IMR-90 (cell line): Measurements from ENCODE around the gene TBC1D17. TPM values are rescaled to one million over a fixed set of nuclear protein-coding genes. Genes with fewer than 3 reads are reported as not detected.
A peak's percentile ranks its signal among the peaks of the same experiment; 100 is the strongest.

ENCODE experiments used
- ATAC-seq: fragments of 200-7000 bp; cut with Tn5 transposase; 2 replicates; pipeline ENCODE4 v1.9.1; 2020; ENCODE audit warnings: low read depth, mild to moderate bottlenecking, moderate library complexity
- BruUV-seq: library from RNA; stranded (reverse); fragments of 400-500 nt; replicated peaks from 2 replicates; lab custom pipeline; 2021; lab: Mats Ljungman, UMichigan
- CTCF ChIA-PET: fragments of 300-600 bp; formaldehyde crosslinking; extraction: SDS; loops from one replicate; lab custom pipeline; 2021; ENCODE audit warnings: antibody characterized with exemption; lab: Yijun Ruan, JAX
- POLR2A ChIA-PET: fragments of 300-600 bp; sonication (Branson Sonifier 250); formaldehyde crosslinking; loops from one replicate; lab custom pipeline; 2022; ENCODE audit warnings: antibody characterized with exemption; ENCODE audit not compliant: unreplicated experiment; lab: Charles Lee
- DNase-seq: peaks from one replicate; pipeline ENCODE4 v3.0.0; 2013
- H2AFZ ChIP-seq: replicated peaks from 2 replicates; pipeline ENCODE3; 2013; ENCODE audit warnings: low read length, mild to moderate bottlenecking; ENCODE audit not compliant: poor library complexity
- H2AK5ac ChIP-seq: 2 replicates; pipeline ENCODE4 v1.6.1; 2013; ENCODE audit warnings: low read depth, low read length, inconsistent platforms
- H2AK9ac ChIP-seq: replicated peaks from 2 replicates; pipeline ENCODE3; 2013; ENCODE audit warnings: mild to moderate bottlenecking, low read depth, low read length, moderate library complexity; ENCODE audit not compliant: poor library complexity
- H2BK120ac ChIP-seq: 2 replicates; pipeline ENCODE4 v1.6.1; 2013; ENCODE audit warnings: low read depth, low read length, inconsistent platforms
- H2BK15ac ChIP-seq: 3 replicates; pipeline ENCODE4 v1.6.1; 2013; ENCODE audit warnings: low read depth, low read length, inconsistent platforms
- H2BK20ac ChIP-seq: 2 replicates; pipeline ENCODE4 v1.6.1; 2013; ENCODE audit warnings: low read depth, mild to moderate bottlenecking, inconsistent platforms, low read length, moderate library complexity
- H2BK5ac ChIP-seq: 2 replicates; pipeline ENCODE4 v1.6.1; 2013; ENCODE audit warnings: mild to moderate bottlenecking, low read depth, low read length, inconsistent platforms; ENCODE audit not compliant: poor library complexity, severe bottlenecking
- H3K14ac ChIP-seq: replicated peaks from 2 replicates; pipeline ENCODE4 v1.6.1; 2013; ENCODE audit warnings: low read depth, low read length, inconsistent platforms
- H3K18ac ChIP-seq: 2 replicates; pipeline ENCODE4 v1.6.1; 2013; ENCODE audit warnings: low read depth, low read length, control low read depth
- H3K23ac ChIP-seq: 2 replicates; pipeline ENCODE4 v1.6.1; 2013; ENCODE audit warnings: low read depth, low read length, inconsistent platforms
- H3K27ac ChIP-seq: 2 replicates; pipeline ENCODE4 v1.5.1; 2013; ENCODE audit warnings: mild to moderate bottlenecking, control low read depth, low read length; ENCODE audit not compliant: insufficient read depth
- H3K27me3 ChIP-seq: 2 replicates; pipeline ENCODE4 v1.6.1; 2013; ENCODE audit warnings: low read length; ENCODE audit not compliant: control insufficient read depth, insufficient read depth
- H3K36me3 ChIP-seq: 2 replicates; pipeline ENCODE4 v1.6.1; 2013; ENCODE audit warnings: low read length, mixed read lengths; ENCODE audit not compliant: control insufficient read depth, insufficient read depth
- H3K4ac ChIP-seq: 2 replicates; pipeline ENCODE4 v1.6.1; 2013; ENCODE audit warnings: low read depth, low read length, inconsistent platforms
- H3K4me1 ChIP-seq: 2 replicates; pipeline ENCODE4 v1.6.1; 2013; ENCODE audit warnings: low read length, mixed read lengths; ENCODE audit not compliant: control insufficient read depth, insufficient read depth
- H3K4me2 ChIP-seq: 2 replicates; pipeline ENCODE4 v1.6.1; 2013; ENCODE audit warnings: low read depth, mild to moderate bottlenecking, control low read depth, low read length, moderate library complexity
- H3K4me3 ChIP-seq: 2 replicates; pipeline ENCODE4 v1.5.1; 2013; ENCODE audit warnings: low read depth, mild to moderate bottlenecking, control low read depth, low read length, moderate library complexity; ENCODE audit not compliant: insufficient read depth
- H3K56ac ChIP-seq: 2 replicates; pipeline ENCODE4 v1.6.1; 2013; ENCODE audit warnings: low read length, inconsistent platforms; ENCODE audit not compliant: insufficient read depth; ENCODE audit errors: extremely low read depth
- H3K79me1 ChIP-seq, 2 experiments: 2 replicates each; pipeline ENCODE4 v1.6.1; 2013; ENCODE audit warnings: low read length in 2 of 2, inconsistent platforms in 1 of 2, low read depth in 1 of 2
- H3K9ac ChIP-seq: 2 replicates; pipeline ENCODE4 v1.6.1; 2013; ENCODE audit warnings: low read depth, low read length, control low read depth
- H3K9me1 ChIP-seq: 2 replicates; pipeline ENCODE4 v1.6.1; 2013; ENCODE audit warnings: low read length, inconsistent platforms; ENCODE audit not compliant: insufficient read depth
- H3K9me3 ChIP-seq: 2 replicates; pipeline ENCODE4 v1.6.1; 2013; ENCODE audit warnings: low read length; ENCODE audit not compliant: control insufficient read depth, insufficient read depth
- H4K20me1 ChIP-seq: 2 replicates; pipeline ENCODE4 v1.6.1; 2013; ENCODE audit warnings: low read length, inconsistent platforms; ENCODE audit not compliant: insufficient read depth
- H4K5ac ChIP-seq: 2 replicates; pipeline ENCODE4 v1.6.1; 2013; ENCODE audit warnings: mild to moderate bottlenecking, low read depth, low read length, control low read depth
- H4K8ac ChIP-seq, 2 experiments: 2 replicates each; pipeline ENCODE4 v1.6.1; 2013; ENCODE audit warnings: low read depth in 2 of 2, low read length in 2 of 2, control low read depth in 1 of 2, inconsistent platforms in 1 of 2
- H4K91ac ChIP-seq: 2 replicates; pipeline ENCODE4 v1.6.1; 2013; ENCODE audit warnings: low read depth, low read length, inconsistent platforms; ENCODE audit not compliant: insufficient read depth
- POLR2A ChIP-seq: IDR thresholded peaks from 2 replicates; pipeline ENCODE4 v1.6.1; 2012; ENCODE audit warnings: mild to moderate bottlenecking, low read depth, low read length
- WGBS, 2 experiments: methylation state at CpG; one replicate each; pipeline versions ENCODE4 v1.1.5 to v1.1.7; 2013; ENCODE audit warnings: missing lambda C conversion rate in 2 of 2; ENCODE audit not compliant: insufficient read length in 1 of 2; ENCODE audit errors: extremely low coverage in 2 of 2; 5-methylcytosine and 5-hydroxymethylcytosine counted together
- dilution Hi-C: fragments of 300-500 bp; cut with HindIII; formaldehyde crosslinking; loops from one replicate; pipeline ENCODE4 v1.14.3; 2018; ENCODE audit warnings: low sequenced_read_pairs; ENCODE audit not compliant: unreplicated experiment
- in situ Hi-C: fragments of 300-500 bp; cut with MboI; formaldehyde crosslinking; loops from 3 replicates; pipeline ENCODE4 v1.14.3; 2019; ENCODE audit warnings: low sequenced_read_pairs, inconsistent platforms, mixed read lengths
- intact Hi-C: fragments of 100-400 bp; cut with micrococcal nuclease; formaldehyde crosslinking; loops from 2 replicates; pipeline ENCODE4 v1.10.0; 2022
- polyA plus RNA-seq, 3 experiments: library from polyadenylated mRNA; depleted of rRNA; stranded (reverse); fragments of >200 nt; gene quantifications; 2 replicates each; pipeline ENCODE4 v1.2.3, GENCODE V29; 2012; ENCODE audit warnings: low replicate concordance in 1 of 3
- total RNA-seq: library from RNA; depleted of rRNA; stranded (reverse); fragments of >200 nt; gene quantifications from 2 replicates; pipeline ENCODE4 v1.2.3, GENCODE V29; 2012
- TF ChIP-seq, protein P1 (sequence below): conservative IDR thresholded peaks from 2 replicates; pipeline ENCODE4 v1.5.1; 2012; ENCODE audit warnings: mild to moderate bottlenecking, low read depth, low read length, improper control_type of control experiment

Gene TBC1D17
- total and polyA plus RNA-seq, 2 of the 4 experiments (the other 2 are of a cell fraction): 1.1 to 27.8 TPM

DNA sequence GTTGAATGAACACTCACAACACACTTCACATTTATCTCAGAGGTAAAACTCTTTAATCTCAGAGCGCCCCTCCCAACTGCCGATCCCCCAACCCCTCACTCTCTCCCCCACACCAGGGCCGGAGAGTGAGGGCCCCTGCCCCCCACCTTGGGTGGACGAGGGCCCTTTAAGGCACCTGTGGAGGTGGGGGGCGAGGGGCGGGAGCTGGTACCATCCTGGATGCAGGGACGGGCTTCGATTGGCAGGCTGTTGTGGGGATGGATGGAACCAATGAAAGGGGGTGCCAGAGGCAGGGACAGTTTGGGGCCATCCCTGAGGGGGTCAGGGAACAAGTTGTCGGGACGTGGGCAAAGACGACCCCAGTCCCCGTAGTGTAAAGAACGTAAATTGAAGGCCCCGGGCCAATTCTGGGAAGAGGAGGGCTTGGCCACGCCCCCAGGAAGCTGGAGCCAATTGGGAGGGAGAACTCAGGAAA is 8.5 kb upstream of the TBC1D17 start:
- TF ChIP-seq, protein P1, sequence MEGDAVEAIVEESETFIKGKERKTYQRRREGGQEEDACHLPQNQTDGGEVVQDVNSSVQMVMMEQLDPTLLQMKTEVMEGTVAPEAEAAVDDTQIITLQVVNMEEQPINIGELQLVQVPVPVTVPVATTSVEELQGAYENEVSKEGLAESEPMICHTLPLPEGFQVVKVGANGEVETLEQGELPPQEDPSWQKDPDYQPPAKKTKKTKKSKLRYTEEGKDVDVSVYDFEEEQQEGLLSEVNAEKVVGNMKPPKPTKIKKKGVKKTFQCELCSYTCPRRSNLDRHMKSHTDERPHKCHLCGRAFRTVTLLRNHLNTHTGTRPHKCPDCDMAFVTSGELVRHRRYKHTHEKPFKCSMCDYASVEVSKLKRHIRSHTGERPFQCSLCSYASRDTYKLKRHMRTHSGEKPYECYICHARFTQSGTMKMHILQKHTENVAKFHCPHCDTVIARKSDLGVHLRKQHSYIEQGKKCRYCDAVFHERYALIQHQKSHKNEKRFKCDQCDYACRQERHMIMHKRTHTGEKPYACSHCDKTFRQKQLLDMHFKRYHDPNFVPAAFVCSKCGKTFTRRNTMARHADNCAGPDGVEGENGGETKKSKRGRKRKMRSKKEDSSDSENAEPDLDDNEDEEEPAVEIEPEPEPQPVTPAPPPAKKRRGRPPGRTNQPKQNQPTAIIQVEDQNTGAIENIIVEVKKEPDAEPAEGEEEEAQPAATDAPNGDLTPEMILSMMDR: no peak
- TF ChIP-seq POLR2A: 0 out of 2 replicates have a peak, but pooled peaks have one; percentile 8
- H3K27ac ChIP-seq: peak overlapping the region; percentile 83

More for the DNA sequence above, 8.5 kb upstream of the TBC1D17 start:
- intact Hi-C loops: no loop called here
- H4K91ac ChIP-seq: peak overlapping the region; percentile 67; the same call in 1 of the 2 replicates
- no peak overlapping the region for H3K56ac ChIP-seq
- H3K27me3 ChIP-seq: no peaks in the 10 kb centered on the region
- peak overlapping the region; percentile 74 for H4K5ac ChIP-seq
- ChIA-PET POLR2A (interaction anchor here (0.5 to 1.0 kb wide), 2 partner anchors 61 to 65 kb away, joined by 4 to 7 read pairs; no protein-coding TSS in a partner anchor), CTCF (no interaction called here)
- peak overlapping the region; percentile 94 for H2AK9ac ChIP-seq
- peaks cover 10% of the 10 kb centered on the region for H3K9me1 ChIP-seq
- in situ Hi-C loops: no loop called here
- peak overlapping the region; percentile 97 for H2AFZ ChIP-seq
- H2BK15ac ChIP-seq: no peak overlapping the region; the same call in 2 of the 3 replicates
- peak overlapping the region; percentile 28; the same call in 1 of the 2 replicates for H3K9ac ChIP-seq
- H3K79me1 ChIP-seq: peaks cover 23 to 60% of the 10 kb centered on the region in 2 experiments
- H3K4me1 ChIP-seq: peaks cover 7% of the 10 kb centered on the region
- H4K20me1 ChIP-seq: peaks cover 12% of the 10 kb centered on the region
- ATAC-seq: peak; percentile 1
- peak overlapping the region; percentile 68; the same call in 1 of the 2 replicates for H3K23ac ChIP-seq
- peaks cover 13% of the 10 kb centered on the region for H3K36me3 ChIP-seq
- H2BK5ac ChIP-seq: peak overlapping the region; percentile 84
- H3K14ac ChIP-seq: peak overlapping the region; percentile 50
- H3K9me3 ChIP-seq: no peaks in the 10 kb centered on the region
- no peak for DNase-seq
- BruUV-seq: no TSS peak
- peak overlapping the region; percentile 64 for H2BK120ac ChIP-seq
- H3K4ac ChIP-seq: peak overlapping the region; percentile 73
- peak overlapping the region; percentile 94 for H3K4me2 ChIP-seq
- peak overlapping the region; percentile 16 to 98; a peak in 3 of 4 replicates for H4K8ac ChIP-seq
- no peak overlapping the region; the same call in 1 of the 2 replicates for H2BK20ac ChIP-seq
- H3K18ac ChIP-seq: peak overlapping the region; percentile 31; the same call in 1 of the 2 replicates
- WGBS, 2 experiments: 2% methylated on average over 12 of the region's 15 CpGs; no CpG with 5 or more reads in 1 of the 2 experiments
- H3K4me3 ChIP-seq: peak overlapping the region; percentile 47
- peak overlapping the region; percentile 79 for H2AK5ac ChIP-seq
- dilution Hi-C loops: no loop called here
